HG03159 (cell line): ENCODE data around the gene MYO1A.
"Not testable (repeated sequence)": the region's sequence is repeated elsewhere in the genome, so short reads cannot be mapped to it uniquely, and the experiment has no call there.

Experiments
- ATAC-seq: cut with Tn5 transposase; IDR thresholded peaks from one replicate; pipeline ENCODE4 v1.9.1; 2021; ENCODE audit warnings: mild to moderate bottlenecking, moderate library complexity; ENCODE audit not compliant: unreplicated experiment

MYO1A gene

DNA sequence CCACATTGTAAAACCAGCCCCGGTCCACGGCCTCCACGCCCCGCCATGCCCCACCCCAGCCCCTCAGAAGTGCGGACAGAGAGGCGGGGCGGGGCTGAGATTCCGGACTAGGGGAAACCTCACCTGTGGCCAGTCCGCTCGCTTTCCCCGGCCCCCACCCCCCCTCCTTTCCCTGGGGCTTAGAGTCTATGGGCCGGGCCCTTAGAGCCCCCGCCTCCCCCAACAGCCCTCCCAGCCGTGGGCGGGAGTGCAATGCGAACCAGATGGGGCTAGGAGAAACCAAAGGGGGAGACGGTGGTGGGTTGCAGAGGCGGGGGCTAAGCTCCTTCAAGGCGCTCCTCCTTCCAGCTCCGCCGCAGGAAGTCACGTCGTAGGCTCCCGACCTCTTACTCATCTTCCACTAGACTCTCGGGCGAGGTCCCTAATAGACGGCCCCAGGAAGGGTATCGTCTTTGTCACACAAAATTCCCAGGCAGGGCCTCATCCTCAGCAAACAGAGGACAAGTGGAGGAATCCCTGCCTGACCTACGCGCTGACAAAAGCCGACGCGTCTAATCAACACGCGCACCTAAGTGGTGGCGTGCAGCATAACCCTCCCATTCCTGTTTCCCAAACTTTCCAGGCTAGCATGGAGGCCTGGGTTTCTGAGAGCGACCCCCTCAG is 37.9 kb upstream of the MYO1A start:
- ATAC-seq: peak; percentile 34

DNA sequence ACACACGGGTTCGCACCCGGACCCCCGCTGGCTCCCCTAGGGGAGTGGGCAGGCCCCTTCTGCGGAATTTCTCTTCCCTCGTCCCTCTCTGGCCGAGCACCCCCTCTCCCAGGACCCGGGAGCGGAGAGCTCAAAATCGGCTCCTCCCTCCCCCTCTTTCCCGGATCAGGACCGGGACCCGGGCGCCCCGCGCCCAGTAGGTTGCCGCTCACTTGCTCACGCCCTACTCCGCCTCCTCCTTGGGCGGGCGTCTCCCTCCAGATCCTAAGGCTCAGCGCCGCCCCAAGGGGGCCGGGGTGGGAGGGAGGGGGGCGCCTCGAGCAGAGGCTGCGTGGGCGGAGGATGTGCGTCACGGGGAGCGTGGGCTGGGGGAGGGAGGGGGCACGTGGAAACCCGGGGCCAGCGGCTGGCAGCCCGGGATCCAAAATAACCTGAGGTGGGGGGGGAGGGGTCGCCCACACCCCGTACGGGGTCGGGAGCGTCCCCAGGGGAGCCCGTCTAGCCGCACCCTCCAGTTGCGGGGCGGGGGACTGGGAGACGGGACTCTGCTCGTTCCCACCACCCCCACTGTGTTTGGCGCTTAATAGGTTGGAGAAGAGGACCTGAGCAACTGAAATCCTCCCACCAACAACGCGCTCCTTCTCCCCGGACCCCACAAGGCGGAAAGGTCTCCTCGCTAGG is 37.2 kb upstream of the MYO1A start:
- peak; percentile 26 for ATAC-seq

- no peak for ATAC-seq
These were observed 36.6 kb upstream of the MYO1A start for GRCh38 chr12:57086493-57087009.

DNA sequence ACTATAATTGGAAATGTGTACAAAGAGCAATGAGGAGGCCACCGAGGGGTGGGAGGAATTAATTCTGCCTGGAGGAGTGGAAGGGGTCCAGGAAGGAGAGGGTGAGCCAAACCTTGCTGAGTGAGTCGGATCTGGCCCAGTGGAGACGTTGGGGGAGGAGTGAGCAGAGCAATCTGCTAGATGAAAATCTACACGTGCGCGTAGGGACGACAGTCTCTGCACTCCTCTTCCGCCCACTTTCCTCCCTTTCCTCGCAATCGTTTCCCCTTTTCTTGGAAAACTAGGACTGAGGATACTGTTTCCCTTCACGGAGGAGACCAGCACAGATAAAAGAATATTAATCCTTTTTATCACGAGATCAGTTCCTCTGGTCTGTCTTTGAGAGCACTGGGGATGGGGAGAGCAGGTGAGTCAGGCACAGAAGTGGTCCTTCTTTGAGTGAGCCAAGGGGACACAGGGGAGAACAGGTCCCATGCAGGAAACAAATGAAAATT is 36.1 kb upstream of the MYO1A start:
- no peak for ATAC-seq

- no peak for ATAC-seq
These were observed 30.9 kb upstream of the MYO1A start for GRCh38 chr12:57080855-57081254.

- no peak for ATAC-seq
These were observed 29.9 kb upstream of the MYO1A start for GRCh38 chr12:57079821-57080220.

DNA sequence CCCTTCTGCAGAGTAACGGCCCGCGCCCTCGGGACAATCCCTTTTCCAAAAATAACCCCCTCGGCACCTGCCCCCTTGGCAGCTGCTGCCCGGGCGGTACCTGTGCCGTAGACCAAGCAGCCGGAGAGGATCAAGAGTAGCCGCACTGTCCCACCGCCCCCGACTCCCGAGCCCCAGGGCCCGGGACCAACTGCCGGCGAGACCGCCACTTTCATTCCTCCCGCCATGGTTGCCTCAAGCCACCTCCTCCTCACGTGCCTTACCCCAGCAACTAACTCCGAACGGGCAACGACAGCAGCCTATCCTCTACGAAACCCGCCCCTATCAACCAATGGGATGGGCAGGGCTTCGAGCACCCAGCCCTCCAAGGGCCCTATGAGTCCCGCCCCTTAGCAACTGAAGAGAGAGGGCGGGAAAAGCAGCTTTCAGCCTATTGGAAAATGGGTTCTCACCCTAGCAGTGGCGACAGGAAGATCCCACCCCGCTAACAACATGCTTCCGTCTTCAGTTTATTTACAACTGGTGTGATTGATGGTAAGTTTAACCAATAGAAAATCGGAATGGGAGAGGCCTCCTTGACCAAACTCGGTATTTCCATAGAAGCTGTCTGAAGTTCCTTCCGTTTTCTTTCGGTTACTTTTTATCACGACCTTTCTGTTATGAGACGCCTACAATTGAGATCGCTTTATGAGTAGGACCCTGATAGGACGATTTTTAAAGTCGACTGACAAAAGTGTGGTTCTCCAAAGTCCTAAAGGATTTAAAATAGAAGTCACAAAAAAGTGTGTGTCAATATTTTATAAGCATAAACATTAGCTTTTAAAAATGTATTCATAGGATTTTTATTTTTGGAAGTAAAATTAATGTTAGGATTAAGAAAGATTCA is 28.8 kb upstream of the MYO1A start, which contains the start of gene NEMP1:
Gene NEMP1, minus strand, starts transcription at position 273 of the 886 bp plus-strand sequence. Its CDS starts 46 bp downstream, at position 227.
- peak; percentile 96 for ATAC-seq

DNA sequence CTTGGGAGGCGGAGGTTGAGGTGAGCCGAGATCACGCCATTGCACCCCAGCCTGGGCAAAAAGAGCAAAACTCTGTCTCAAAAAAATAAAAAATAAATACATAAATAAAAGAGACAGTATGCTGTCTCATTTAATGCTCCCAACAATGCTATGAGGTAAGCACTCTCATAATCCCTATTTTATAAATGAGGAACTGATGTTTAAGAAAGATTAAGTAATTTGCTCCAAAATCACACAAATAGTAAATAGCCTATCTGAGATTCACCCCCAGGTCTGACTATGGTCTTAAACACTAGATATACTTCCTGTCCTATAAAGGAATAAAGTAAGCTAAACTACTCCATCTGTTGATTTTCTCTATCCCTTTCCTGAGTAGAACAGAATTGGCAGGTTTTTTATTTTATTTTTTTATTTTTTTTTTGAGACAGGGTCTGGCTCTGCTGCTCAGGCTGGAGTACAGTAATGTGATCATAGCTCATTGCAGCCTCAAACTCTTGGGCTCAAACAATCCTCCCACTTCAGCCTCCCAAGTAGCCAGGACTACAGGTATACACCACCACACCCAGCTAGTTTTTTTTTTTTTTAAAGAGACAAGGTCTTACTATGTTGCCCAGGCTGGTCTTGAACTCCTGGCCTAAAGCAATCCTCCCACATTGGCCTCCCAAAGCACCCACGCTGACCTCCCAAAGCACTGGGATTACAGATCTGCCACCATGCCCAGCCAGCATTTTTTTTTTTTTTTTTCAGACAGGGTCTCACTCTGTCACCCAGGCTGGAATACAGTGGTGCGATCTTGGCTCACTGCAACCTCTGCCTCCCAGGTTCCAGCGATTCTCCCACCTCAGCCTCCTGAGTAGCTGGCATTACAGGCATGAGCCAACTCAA is 23.9 kb upstream of the MYO1A start:
- ATAC-seq: not testable (repeated sequence)

GRCh38 chr12:57072661-57073060 is 22.7 kb upstream of the MYO1A start:
- ATAC-seq: no peak

GRCh38 chr12:57069523-57069922 is 19.6 kb upstream of the MYO1A start:
- peak; percentile 85 for ATAC-seq

- ATAC-seq: no peak
These were observed 16.3 kb upstream of the MYO1A start for GRCh38 chr12:57066245-57066644.

GRCh38 chr12:57063991-57064685 is 14.2 kb upstream of the MYO1A start:
- peak; percentile 77 for ATAC-seq

- ATAC-seq: peak; percentile 60
These were observed 8.5 kb upstream of the MYO1A start for GRCh38 chr12:57058454-57058853.

- no peak for ATAC-seq
These were observed 7.3 kb upstream of the MYO1A start for GRCh38 chr12:57057067-57057751.

DNA sequence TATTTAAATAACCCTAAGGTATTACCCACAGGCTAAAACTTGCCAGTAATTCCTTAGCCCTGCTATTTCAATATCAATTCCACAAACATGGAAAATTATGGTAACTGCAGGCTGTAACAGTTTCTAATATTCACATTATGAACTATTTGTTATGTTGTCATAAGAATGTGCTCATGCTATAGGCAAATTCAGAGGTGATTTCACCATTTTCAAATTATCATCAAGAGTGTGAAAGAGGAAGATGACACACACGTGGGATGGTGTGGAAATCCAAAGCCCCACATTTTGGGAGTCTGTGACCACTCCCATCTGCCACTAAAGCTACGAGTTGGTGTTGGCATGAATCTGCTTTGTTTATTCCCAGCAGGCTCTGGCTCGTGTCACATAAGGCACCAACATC is 5.9 kb upstream of the MYO1A start:
- ATAC-seq: no peak

- not testable (repeated sequence) for ATAC-seq
These were observed 4.0 kb upstream of the MYO1A start for GRCh38 chr12:57053901-57054300.

DNA sequence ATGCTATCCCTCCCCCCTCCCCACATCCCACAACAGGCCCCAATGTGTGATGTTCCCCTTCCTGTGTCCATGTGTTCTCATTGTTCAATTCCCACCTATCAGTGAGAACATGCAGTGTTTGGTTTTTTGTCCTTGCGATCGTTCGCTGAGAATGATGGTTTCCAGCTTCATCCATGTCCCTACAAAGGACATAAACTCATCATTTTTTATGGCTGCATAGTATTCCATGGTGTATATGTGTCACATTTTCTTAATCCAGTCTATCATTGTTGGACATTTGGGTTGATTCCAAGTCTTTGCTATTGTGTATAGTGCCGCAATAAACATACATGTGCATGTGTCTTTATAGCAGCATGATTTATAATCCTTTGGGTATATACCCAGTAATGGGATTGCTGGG is 3.2 kb upstream of the MYO1A start:
- not testable (repeated sequence) for ATAC-seq

- ATAC-seq: no peak
These were observed 1.1 kb upstream of the MYO1A start for GRCh38 chr12:57051011-57051410.

DNA sequence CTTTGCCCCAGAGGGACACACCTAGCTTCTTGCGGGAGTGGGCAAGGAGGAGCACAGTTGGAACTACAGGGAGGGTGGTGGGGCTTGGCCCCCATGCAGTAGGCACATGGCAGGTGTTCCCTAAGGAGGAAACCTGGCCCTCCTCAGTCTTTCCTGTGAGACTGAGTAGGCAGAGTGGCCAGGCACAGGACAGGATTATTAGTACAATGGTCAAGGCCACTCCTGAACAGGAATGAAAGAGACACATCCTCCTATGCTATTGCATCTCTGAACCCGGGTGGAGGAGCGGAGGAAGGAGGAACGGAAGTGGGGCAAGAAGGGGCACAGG is 846 bp downstream of the MYO1A start:
- ATAC-seq: no peak
